ENCODE measurements around the gene IYD.

GRCh38 chr6:150333585-150333941 is 35.2 kb upstream of the IYD start:
- TF ChIP-seq, protein P1, sequence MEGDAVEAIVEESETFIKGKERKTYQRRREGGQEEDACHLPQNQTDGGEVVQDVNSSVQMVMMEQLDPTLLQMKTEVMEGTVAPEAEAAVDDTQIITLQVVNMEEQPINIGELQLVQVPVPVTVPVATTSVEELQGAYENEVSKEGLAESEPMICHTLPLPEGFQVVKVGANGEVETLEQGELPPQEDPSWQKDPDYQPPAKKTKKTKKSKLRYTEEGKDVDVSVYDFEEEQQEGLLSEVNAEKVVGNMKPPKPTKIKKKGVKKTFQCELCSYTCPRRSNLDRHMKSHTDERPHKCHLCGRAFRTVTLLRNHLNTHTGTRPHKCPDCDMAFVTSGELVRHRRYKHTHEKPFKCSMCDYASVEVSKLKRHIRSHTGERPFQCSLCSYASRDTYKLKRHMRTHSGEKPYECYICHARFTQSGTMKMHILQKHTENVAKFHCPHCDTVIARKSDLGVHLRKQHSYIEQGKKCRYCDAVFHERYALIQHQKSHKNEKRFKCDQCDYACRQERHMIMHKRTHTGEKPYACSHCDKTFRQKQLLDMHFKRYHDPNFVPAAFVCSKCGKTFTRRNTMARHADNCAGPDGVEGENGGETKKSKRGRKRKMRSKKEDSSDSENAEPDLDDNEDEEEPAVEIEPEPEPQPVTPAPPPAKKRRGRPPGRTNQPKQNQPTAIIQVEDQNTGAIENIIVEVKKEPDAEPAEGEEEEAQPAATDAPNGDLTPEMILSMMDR (conservative IDR thresholded peaks at IDR 0.05; ENCODE audit: low read length), result no peak
- no peak for TF ChIP-seq EZH2phosphoT487 (IDR thresholded peaks at IDR 0.05; ENCODE audit: borderline replicate concordance)

All from Loucy (cell line).